NCI-H146 (cell line): ENCODE measurements around the gene WNT8A.

Experiments
- DNase-seq: peaks from one replicate; lab custom pipeline; 2025; lab: John Stamatoyannopoulos, UW

The WNT8A gene

DNA sequence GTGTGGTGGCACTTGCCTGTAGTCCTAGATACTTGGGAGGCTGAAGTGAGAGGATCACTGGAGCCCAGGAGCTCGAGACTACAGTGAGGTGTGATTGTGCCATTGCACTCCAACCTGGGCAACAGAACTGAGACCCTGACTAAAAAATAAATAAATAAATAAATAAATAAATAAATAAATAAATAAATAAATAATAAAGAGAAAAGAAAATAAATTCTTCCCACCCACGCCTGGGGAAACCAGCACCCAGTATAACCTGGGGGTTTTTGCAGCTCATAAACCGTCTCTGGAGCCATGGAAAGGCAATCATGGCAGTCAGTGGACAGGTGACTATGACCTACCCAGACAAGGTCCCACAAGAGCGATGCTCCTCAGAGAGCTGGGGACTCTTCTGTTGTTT, 7.9 kb downstream of the WNT8A start:
- DNase-seq = no peak

DNA sequence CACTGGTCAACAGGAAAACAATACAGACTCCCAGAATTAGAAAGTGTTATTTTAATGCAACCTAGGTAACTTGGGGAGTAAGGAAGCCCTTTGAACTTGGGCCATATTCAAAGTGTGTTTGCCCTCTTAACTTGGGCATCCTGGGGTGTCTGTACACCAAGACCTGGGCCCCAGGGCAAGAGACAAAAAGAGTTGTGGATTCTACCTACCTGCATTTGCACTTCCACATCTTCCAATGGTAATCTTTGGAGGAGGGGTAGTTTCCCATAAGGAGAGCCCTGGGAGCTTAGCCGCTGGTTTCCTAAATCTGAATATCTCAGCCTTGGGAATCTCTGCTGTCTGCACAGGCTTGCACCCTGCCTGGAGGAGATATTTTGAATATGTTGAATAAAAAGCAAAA, 8.5 kb downstream of the WNT8A start:
- DNase-seq = no peak

DNA sequence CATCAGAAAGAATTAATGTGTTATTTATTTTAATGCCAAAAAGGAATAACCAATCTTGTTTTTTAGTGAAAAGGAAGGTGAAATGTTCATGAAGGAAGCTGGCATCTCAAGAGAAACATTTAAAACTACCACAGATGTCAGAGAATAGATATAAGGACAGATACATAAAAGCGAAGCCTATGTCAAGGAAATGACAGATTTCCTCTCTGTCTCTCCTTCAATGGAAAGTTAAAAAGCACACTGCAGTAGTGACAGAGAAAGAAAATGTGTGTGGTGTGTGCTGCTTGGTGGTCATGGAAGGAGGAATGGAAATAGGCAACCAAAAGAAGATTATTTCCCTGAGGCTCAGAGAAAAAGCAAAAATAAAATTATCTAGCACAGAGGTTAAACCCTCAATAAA, 9.2 kb downstream of the WNT8A start:
- DNase-seq = no peak

DNA sequence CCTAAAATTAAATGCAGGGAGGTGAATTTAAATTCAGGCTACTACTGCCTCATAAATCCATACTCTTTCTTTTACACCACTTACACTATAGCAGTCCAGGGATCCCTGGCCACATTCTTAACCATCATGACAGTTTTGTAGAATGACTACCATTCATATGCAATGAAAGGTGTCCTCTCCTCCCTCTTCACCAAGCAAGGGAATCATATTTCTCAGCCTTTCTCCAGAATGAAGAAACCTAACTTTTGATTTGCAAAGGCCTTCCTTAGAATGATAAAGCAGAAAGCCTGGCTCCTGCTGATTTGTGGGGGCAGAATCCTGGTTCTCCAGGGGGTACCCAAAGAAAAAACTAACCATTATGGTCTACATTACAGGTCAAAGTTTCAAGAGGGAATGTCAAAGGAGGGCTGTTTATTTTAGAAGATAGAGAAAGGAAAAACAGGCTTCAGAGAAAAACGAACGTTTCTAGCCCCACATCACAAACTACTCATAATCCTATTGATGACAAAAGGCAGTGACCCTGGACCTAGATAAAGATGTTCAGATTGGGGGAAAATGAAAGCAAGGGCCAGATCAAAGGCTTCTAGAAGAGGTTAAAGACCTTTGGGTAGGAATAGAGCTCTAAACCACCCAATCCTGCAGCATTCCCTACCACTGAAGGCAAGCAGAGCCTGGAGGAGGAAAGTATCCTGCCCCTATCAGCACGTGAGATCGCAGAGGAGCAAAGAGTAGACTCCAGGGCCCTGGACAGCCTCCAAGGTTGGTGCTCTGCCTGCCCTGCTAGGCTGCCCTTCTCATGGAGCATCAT, 11.5 kb downstream of the WNT8A start:
- DNase-seq = no peak

DNA sequence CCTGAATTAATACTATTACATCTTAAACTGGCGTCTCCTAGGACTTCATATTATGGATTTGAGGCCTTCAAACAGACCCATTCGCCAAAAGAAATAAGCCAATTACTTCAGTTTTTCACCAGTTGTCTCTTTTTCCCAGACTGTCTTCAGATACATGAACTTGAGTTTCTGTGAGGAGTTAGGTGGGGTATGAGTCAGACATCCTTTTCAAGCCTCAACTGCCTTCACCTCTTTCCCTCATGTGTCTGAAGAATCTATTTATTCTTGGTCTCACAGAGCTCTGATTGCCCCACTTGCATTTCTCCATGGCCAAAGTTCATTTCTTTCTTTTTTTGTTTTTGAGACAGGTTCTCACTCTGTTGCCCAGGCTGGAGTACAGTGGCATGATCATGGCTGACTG, 12.5 kb downstream of the WNT8A start:
- no peak for DNase-seq

DNA sequence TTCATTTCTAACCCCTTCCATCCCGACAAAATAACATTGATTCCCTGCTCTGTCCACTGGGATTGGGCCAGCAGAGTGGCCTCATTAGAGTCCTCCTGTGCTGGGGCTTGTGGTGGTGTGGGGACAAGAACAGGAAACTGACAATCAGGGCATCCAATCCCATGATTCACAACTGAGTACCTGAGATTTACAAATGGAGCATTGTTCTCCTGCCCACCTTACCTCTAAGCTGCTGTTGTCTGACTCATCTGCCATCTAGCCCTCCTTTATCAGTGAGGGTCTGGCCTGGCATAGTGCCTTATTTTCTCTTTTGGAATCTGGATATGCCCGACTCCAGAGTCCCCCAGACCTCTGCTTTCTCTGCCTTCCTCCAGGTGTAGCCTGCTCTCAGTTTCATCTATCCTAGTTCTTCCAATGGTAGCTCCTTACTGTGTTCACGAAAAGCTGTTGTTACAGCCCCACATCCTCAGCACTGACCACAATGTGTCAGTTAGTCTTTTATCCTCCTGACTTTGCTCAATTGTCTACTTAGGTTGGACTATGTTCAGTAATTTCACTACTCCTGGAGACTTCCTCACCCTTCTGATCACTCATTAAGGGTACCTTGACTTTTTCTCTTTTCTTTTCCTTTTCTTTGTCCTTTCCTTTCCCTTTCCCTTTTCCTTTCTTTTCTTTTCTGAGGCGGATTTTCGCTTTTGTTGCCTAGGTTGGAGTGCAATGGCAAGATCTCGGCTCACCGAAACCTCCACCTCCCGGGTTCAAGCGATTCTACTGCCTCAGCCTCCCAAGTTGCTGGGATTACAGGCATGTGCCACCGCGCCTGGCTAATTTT, 13.4 kb downstream of the WNT8A start:
- no peak for DNase-seq

DNA sequence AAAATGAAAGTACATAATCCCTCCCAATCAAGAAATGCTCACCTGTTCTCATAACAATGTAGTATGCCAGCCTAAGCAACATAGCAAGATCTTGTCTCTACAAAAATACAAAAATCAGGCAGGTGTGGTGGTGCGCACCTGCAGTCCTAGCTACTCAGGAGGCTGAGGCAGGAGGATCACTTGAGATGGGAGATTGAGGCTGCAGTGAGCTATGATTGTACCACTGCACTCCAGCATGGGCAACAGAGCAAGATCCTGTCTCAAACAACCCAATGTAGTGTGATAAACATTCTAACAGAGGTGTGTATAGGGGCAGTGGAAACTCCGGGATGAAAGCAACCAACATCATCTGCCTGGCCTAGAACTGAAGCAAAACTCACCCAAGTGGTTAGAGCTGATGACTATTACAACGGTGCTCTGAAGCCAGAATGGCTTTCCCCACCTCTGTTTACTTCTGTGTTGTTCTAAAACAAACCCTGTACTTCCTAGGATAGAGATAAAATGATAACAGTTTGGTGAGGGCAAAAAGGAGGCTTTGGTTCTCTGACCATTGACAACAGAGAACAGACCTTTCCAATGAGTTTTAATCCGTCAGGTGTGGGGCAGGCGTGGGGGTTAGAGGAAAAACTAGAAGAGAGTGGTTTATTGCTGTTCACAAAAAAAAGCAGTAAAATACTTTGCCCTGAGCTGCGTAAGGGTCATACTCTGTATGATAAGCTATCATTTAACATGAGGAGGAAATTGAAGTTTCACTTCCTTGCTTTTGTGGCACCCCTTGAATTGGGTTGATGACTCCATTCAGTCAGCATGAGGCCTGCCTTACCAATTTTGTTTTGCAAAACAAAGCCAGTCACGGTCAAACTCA, 18.9 kb downstream of the WNT8A start:
- no peak for DNase-seq

DNA sequence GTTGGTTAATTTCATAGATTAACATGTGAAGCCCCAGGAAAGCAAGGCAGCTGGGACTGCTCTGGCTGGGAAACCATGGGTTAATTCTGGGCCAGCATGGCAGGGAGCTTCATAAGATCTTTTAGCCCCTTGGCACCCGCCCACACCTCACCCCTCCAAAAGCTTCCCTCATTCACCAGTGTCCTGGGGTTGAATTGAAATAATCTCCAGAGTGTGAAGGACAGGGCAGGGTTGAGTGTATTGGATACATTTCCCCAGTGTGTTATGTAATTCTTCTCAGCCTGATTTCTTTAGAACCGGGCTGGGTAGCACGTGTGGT, 19.4 kb downstream of the WNT8A start:
- DNase-seq = no peak

DNA sequence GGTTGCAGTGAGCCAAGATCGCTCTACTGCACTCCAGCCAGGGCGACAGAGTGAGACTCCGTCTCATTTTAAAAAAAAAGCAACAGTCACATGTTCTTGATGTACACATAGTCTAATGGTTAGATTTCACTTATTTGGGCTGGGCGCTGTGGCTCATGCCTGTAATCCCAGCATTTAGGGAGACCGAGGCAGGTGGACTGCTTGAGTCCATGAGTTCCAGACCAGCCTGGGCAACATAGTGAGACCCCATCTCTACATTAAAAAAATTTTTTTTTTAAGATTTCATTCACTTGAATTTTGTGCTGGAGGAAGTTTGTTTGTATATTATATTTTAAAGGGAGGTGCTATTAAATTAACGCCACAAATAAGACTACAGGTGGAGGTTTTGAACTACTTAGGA, 21.9 kb downstream of the WNT8A start:
- DNase-seq = no peak

DNA sequence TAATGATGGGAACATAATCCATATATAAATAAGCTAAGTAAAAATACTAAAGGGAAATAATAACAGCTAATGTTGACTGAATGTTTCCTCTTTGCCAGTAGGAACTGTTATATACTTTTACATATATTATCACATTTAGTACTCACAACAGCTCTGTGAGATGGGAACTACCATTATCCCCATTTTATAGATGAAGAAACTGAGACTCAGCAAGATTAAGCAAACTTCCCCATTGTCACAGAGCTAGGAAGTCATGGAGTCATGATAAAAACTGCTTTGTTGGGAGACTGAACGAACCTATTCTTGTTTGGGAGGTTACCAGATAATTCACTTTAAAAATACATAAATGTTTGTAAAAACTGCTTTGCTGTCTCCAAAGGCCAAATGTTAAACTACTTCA, 23.4 kb downstream of the WNT8A start:
- DNase-seq = no peak

DNA sequence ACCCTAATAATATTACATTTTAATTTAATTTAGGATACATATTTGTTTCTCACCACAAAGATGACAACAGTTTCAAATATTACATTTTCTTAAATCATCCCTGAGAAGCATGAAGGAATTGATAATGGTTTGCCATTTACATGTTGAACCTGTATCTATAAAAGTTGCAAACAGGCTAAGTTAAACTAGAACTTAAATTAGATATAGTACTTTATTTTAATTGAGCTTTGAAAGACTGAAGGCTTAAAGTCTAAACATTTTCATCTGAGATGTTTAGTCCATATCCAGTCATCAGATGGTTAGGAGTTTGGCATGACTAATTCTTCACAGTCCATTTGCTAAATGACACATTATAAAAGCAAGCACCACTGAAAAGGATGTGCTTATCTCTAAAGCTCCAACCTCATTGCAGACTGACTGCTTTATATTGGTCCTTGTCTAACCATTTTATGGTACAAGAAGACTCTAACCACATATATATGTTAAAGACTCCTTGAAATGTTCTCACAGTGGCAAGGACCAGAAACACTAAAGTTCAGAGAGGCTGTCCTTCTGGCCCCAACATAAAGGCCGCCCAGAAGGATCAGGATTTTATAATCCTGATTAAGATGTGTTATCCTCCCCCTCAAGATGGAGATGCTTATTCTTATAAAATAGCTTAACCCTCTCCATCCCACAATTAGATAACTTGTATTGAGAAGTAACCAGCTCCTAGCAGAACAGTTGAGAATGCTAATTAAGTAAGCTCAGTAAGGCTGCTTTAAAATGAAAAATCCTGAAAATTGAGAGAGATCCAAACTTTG, 25.8 kb downstream of the WNT8A start:
- DNase-seq = no peak

DNA sequence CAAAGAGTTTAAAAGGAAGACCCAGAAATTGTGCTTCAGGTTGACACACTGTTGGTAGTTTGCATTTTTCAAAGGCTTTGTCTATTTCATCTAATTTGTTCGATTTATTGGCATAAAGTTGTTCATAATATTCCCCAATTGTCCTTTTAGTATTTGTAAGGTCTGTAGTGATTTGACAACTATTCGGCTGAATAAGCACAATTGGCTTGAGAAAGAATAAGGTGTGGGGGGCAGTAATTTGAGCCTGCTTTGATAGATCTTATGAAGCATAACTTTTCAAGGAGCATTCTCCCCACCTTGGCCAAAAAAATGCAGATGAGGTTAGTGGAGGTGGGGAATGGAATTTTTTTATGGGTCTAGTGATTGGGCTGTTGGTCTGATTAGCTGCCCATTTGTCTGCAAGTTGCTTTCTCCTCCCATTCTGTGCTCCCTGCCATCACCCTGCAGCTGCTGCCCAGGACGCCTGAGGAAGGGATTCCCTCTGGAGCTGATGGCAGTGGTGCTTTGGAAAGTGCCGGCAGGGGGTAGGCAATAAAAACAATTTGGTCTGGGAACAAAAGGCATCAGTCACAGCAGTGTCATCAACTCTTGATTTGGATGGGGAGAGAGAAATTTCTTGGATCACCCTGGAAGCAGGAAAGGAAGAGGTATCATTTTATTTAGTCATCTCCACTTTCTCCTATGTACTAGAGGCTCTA, 26.6 kb downstream of the WNT8A start:
- DNase-seq = peak; percentile 77

DNA sequence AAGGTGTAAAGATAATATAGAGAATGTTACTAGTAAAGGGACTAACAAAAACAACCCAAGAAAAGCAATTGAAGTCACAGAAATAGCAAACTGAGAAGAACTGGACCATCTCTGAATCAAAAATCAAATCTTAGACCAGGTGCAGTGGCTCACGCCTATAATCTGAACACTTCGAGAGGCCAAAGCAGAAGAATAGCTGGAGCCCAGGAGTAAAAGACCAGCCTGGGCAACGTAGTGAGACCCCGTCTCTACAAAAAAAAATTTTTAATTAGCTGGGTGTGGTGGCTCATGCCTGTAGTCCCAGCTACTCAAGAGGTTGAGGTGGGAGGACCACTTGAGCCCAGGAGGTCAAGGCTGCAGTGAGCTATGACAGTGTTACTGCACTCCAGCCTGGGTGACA, 27.3 kb downstream of the WNT8A start:
- DNase-seq = no peak

DNA sequence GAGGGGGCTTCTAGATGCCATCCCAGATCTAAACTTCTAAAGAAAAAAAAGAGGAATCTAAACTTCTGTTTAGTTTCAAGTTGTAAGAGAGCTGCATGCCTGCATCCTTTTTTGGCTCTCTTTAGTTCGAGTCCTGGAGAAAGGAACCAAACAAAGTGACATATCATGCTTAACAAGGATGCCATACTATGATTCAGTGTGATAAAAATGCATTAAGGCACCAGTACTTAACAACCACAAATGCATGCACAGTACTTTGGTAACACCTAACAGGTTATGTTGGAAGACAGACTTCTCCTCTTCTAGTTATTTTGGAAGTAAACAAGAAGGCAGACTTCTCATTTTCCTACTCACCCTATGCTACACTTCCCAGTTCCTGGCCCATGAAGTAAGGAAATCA, 28.1 kb downstream of the WNT8A start:
- DNase-seq = no peak

DNA sequence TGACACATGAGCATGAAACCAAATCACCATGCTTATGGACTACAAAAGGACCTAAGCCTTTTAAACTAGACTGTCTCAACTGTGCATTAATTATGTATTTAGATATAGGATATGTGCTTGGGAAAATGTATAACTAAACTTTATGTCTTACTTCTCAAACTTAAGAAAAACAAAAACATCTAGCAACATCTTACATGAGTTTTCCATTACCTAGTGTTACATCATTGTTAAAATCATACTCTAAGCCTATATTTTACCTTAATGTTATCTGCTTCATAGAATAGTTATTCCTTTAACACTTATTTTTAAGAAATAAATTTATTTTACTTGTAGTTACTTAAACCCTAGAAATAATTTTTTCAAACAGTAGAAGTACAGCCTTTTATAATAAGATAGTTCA, 31.4 kb downstream of the WNT8A start:
- DNase-seq = no peak

DNA sequence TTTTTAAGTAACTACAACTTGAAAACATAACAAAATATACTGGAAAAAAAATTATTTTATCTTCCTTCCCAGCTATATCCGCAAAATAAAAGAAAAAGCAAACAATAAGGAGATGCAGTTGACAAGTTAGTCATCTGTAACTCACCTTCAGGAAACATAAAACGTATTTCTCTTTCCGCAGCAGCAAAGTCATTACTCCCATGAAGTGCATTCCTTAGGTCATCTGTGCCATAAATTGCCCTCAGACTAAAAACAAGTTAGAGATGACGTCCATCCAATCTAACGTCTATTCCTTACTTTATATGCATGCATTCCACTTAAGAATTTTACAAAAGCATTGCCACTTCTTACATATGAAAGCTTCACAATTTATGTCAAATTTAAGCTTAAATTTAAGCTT, 44.5 kb downstream of the WNT8A start:
- DNase-seq = no peak

DNA sequence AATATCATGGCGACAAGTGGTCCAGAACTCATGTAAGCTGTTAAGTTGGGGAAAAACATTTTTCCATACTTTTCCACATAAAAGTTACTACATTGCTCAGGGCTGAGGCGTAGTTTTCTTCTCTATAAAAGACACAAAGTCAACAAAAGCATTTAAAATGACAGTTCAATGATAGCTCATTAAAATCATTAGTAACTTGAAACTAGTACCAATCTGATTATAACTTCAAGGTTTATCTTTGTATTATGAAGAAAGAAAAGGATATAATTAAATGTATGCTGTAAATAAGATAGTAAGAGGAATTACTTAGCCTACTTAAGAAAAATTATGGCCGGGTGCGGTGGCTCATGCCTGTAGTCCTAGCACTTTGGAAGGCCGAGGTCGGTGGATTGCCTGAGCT, 45.5 kb downstream of the WNT8A start:
- peak; percentile 1 for DNase-seq

DNA sequence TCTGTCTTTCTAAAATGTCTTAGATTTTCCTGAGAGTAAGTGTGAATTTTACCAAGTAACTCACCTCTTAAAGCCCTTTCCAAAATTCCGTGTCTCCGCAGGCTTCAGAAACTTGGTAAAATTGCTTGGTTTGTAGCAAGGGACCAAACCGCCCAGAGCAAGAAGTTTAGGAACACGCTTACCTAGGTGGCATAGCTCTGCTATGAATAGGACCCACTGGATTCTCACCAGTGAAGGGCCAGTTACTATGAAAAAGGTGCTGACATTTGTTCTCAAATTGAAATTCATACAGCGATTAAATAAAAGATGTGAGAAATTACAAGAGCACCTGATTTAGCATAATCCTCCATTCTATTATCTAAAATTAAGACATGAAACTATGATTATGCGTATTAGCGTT, 48.7 kb downstream of the WNT8A start:
- no peak for DNase-seq

DNA sequence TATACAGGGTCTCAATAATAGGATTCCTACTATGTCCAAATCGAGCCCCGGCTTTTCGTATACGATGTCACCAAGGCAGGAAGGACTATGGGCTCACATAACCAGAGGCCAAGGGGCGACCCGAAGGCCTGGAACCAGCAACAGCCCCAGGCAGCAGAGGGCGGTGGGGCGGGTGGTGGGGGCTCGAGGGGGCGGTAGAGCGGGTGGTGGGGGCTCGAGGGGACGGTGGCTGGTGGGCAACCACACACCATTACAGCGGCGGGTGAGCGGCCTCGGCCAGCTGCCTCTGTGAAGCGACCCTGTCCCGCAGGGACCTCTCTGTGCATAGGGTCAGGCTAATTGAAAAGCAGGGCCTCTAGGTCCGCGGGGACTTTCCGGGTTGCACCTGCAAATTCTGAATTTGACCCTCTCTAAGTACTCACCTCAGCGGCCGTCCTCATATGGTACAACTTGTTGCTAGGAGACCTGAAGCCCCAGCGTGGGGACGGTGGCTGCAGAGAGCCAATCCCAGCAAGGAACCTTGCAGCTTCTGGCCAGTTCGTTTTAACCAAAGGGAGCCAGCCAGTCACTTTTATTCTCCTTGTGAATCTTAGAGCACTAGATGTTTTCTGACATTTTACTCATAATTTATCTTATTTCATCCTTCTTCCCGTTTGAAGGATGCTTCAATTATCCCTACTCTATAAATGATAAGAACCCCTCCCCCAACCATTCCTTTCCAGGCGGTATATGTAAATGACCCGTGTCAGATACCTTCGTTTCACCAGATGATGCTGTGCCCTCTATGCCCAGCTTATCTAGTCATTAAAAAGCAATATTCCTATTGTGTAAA, 55.3 kb downstream of the WNT8A start, which contains the start of gene NME5:
TSS of gene NME5 (minus strand) at position 480 of the 832 bp plus-strand sequence. CDS start 648 bp downstream, outside the sequence.
- peak; percentile 79 for DNase-seq

DNA sequence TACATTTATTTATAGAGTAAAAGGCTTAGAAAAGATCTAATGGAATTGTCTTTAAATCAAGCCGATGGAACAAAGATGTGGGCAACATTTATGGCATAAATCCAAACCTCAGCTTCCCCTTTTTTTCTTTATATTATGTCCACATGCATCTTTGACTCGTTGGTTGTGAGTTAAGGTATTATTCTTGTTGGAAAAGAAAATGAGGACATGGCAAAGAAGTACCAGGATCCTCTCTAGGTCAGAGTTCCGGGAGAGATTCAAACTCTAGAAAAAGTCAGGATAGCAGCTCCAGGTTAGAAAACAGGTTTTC, 55.9 kb downstream of the WNT8A start:
- no peak for DNase-seq
